Measurements from ENCODE around the gene DOCK7. TPM values are rescaled to one million over a fixed set of nuclear protein-coding genes. Genes with fewer than 3 reads are reported as not detected.

Gene DOCK7
- total and polyA plus RNA-seq, 2 experiments from 2014 or later, result 41.5 to 83.8 TPM

DNA sequence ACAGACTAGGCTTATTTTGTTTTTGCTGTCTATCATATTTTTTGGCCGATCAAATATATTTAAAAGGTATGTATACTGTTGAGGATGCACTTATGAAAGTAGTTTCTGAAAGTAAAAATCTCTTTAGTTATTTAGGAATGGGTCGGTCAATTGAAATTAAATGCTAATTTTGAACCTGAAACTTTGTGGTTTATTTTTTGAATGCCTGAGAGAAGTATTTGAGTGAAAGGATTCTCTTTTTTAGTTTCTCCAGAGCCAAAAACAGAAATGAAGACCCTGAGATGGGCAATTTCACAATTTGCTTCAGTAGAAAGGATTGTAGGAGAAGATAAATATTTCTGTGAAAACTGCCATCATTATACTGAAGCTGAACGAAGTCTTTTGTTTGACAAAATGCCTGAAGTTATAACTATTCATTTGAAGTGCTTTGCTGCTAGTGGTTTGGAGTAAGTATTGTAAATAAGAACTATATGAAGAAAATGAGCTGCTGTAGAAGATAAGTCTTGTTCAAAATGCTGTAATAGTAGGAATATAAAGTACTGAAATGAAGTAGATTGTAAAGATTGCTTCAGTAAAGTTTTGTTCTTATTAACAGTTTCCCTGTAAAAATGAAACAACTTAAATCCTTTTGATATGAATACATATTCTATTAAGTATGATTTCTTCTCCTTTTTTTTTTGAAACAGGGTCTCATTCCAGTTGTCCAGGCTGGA lies 239.8 kb downstream of the DOCK7 start:
- no peaks in the 10 kb centered on the region for H3K27me3 ChIP-seq (replicated peaks; ENCODE audit: insufficient read depth)
- TF ChIP-seq EZH2 (IDR thresholded peaks at IDR 0.05; ENCODE audit: insufficient read depth, poor library complexity, severe bottlenecking) (no peak), EZH2phosphoT487 (IDR thresholded peaks at IDR 0.05; ENCODE audit: insufficient read depth, low read depth) (no peak)
- WGBS, 2 experiments (ENCODE audit: low coverage in 1 of 2, low lambda C conversion rate in 2 of 2, missing lambda C conversion rate in 2 of 2), result 95 to 96% methylated on average over 3 of the region's 3 CpGs

DNA sequence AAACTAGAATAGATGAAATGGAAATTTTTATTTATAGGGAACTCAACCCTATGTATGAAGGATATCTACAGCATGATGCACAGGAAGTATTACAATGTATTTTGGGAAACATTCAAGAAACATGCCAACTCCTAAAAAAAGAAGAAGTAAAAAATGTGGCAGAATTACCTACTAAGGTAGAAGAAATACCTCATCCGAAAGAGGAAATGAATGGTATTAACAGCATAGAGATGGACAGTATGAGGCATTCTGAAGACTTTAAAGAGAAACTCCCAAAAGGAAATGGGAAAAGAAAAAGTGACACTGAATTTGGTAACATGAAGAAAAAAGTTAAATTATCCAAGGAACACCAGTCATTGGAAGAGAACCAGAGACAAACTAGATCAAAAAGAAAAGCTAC lies 243.5 kb downstream of the DOCK7 start:
- 100% methylated on average over 1 of the region's 1 CpG for WGBS, 2 experiments (ENCODE audit: low coverage in 1 of 2, low lambda C conversion rate in 2 of 2, missing lambda C conversion rate in 2 of 2)
- Histone ChIP-seq H3K79me2 (ENCODE audit: insufficient read depth) (peaks cover 75% of the 10 kb centered on the region), H3K9me2 (ENCODE audit: insufficient read depth) (no peaks in the 10 kb centered on the region), H3K9ac (no peak overlapping the region), H4K20me1 (ENCODE audit: insufficient read depth) (no peaks in the 10 kb centered on the region), H3F3A (ENCODE audit: insufficient read depth) (peaks cover 10% of the 10 kb centered on the region), H3K4me1 (ENCODE audit: insufficient read depth) (peaks cover 10% of the 10 kb centered on the region; the same call in 1 of the 2 replicates), H3K4me3 (no peak overlapping the region), H3K36me3 (ENCODE audit: low read depth) (peaks cover 60% of the 10 kb centered on the region), H3K27ac (no peak overlapping the region), H3K4me2 (ENCODE audit: unreplicated experiment) (no peak overlapping the region), H3K27me3 (replicated peaks; ENCODE audit: insufficient read depth) (no peaks in the 10 kb centered on the region), H2AFZ (no peak overlapping the region), H3K9me3 (ENCODE audit: low read depth) (no peaks in the 10 kb centered on the region)
- in situ Hi-C loops (cut with MboI), result no loop called here
- TF ChIP-seq EZH2 (IDR thresholded peaks at IDR 0.05; ENCODE audit: insufficient read depth, poor library complexity, severe bottlenecking) (no peak), EZH2phosphoT487 (IDR thresholded peaks at IDR 0.05; ENCODE audit: insufficient read depth, low read depth) (no peak)
- DNase-seq, result no peak

More for the DNA sequence above, 239.8 kb downstream of the DOCK7 start:
- Histone ChIP-seq H3F3A (ENCODE audit: insufficient read depth) (peaks cover 33% of the 10 kb centered on the region), H3K9ac (no peak overlapping the region), H3K27ac (no peak overlapping the region), H4K20me1 (ENCODE audit: insufficient read depth) (no peaks in the 10 kb centered on the region), H2AFZ (no peak overlapping the region), H3K4me1 (ENCODE audit: insufficient read depth) (peaks cover 13% of the 10 kb centered on the region), H3K9me2 (ENCODE audit: insufficient read depth) (no peaks in the 10 kb centered on the region), H3K79me2 (ENCODE audit: insufficient read depth) (peaks cover 38% of the 10 kb centered on the region), H3K4me3 (no peak overlapping the region), H3K9me3 (ENCODE audit: low read depth) (no peaks in the 10 kb centered on the region), H3K36me3 (ENCODE audit: low read depth) (peaks cover 70% of the 10 kb centered on the region), H3K4me2 (ENCODE audit: unreplicated experiment) (no peak overlapping the region)
- DNase-seq, result no peak
- in situ Hi-C loops (cut with MboI), result no loop called here

DNA sequence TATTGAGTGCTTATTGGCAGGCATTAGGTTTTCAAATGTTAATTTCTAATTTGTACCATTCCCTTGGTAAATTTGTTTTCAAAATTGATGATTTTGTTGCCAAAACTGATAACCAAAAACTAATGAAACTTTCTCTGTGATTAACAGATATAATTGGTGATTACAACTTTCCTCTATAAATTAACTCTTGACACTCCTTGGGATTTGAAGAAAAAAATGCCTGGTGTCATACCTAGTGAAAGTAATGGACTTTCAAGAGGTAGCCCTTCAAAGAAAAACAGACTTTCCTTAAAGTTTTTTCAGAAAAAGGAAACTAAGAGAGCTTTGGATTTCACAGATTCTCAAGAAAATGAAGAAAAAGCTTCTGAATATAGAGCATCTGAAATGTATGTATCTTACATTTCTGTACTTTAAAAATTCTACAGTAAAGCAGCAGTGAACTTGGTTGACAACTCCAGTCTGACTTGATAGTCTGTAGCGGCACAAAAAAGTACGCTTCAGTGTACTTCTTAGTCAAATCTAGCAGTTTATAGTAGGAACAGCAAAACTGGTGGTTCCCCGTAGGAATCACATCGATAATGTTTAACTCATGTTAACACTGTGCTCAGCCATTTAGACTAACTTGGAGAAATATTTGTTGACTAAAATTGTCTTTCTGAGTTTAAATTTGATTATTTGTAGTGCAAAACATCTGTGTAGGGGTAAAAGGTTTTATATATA lies 248.4 kb downstream of the DOCK7 start:
- H2AFZ ChIP-seq, result no peak overlapping the region
- no peaks in the 10 kb centered on the region for H3K9me3 ChIP-seq (ENCODE audit: low read depth)
- peak overlapping the region; percentile 15 for H3K4me2 ChIP-seq (ENCODE audit: unreplicated experiment)
- in situ Hi-C loops (cut with MboI), result no loop called here
- H3K27me3 ChIP-seq (replicated peaks; ENCODE audit: insufficient read depth), result no peaks in the 10 kb centered on the region
- no peak overlapping the region for H3K9ac ChIP-seq
- H3K4me1 ChIP-seq (ENCODE audit: insufficient read depth), result peaks cover 20% of the 10 kb centered on the region
- no peaks in the 10 kb centered on the region for H3K9me2 ChIP-seq (ENCODE audit: insufficient read depth)
- no peak for DNase-seq
- H4K20me1 ChIP-seq (ENCODE audit: insufficient read depth), result no peaks in the 10 kb centered on the region
- H3F3A ChIP-seq (ENCODE audit: insufficient read depth), result peaks cover 14% of the 10 kb centered on the region
- H3K79me2 ChIP-seq (ENCODE audit: insufficient read depth), result peaks cover 77% of the 10 kb centered on the region
- H3K4me3 ChIP-seq, result peak overlapping the region; percentile 6; the same call in 1 of the 2 replicates
- no peak overlapping the region for H3K27ac ChIP-seq
- 70 to 72% methylated on average over 4 of the region's 4 CpGs for WGBS, 2 experiments (ENCODE audit: low coverage in 1 of 2, low lambda C conversion rate in 2 of 2, missing lambda C conversion rate in 2 of 2)
- H3K36me3 ChIP-seq (ENCODE audit: low read depth), result peaks cover 25% of the 10 kb centered on the region
- TF ChIP-seq EZH2 (IDR thresholded peaks at IDR 0.05; ENCODE audit: insufficient read depth, poor library complexity, severe bottlenecking) (no peak), EZH2phosphoT487 (IDR thresholded peaks at IDR 0.05; ENCODE audit: insufficient read depth, low read depth) (no peak)

GRCh38 chr1:62438163-62438562 lies 250.0 kb downstream of the DOCK7 start:
- Histone ChIP-seq H3K4me1 (ENCODE audit: insufficient read depth) (peaks cover 16% of the 10 kb centered on the region), H3K27ac (peak overlapping the region; percentile 98; the same call in 1 of the 2 replicates), H4K20me1 (ENCODE audit: insufficient read depth) (no peaks in the 10 kb centered on the region), H3F3A (ENCODE audit: insufficient read depth) (peaks cover 10% of the 10 kb centered on the region), H3K9ac (peak overlapping the region; percentile 98), H3K27me3 (replicated peaks; ENCODE audit: insufficient read depth) (no peaks in the 10 kb centered on the region), H3K9me2 (ENCODE audit: insufficient read depth) (no peaks in the 10 kb centered on the region), H3K4me2 (ENCODE audit: unreplicated experiment) (peak overlapping the region; percentile 83), H3K4me3 (peak overlapping the region; percentile 85), H3K79me2 (ENCODE audit: insufficient read depth) (peaks cover 60% of the 10 kb centered on the region), H3K36me3 (ENCODE audit: low read depth) (peaks cover 15% of the 10 kb centered on the region), H3K9me3 (ENCODE audit: low read depth) (no peaks in the 10 kb centered on the region), H2AFZ (peak overlapping the region; percentile 86)
- peak; percentile 39 for DNase-seq
- no peak for TF ChIP-seq EZH2 (IDR thresholded peaks at IDR 0.05; ENCODE audit: insufficient read depth, poor library complexity, severe bottlenecking)
- TF ChIP-seq EZH2phosphoT487 (IDR thresholded peaks at IDR 0.05; ENCODE audit: insufficient read depth, low read depth), result no peak
- 1 to 2% methylated on average over 7 of the region's 7 CpGs for WGBS, 2 experiments (ENCODE audit: low coverage in 1 of 2, low lambda C conversion rate in 2 of 2, missing lambda C conversion rate in 2 of 2)
- in situ Hi-C loops (cut with MboI), result no loop called here

All from GM23248 (cell line).